GM19467 (cell line): ENCODE data around the gene SGCA.

Source experiments
- ATAC-seq: cut with Tn5 transposase; IDR thresholded peaks from one replicate; pipeline ENCODE4 v1.9.1; 2021; ENCODE audit warnings: mild to moderate bottlenecking, moderate library complexity; ENCODE audit not compliant: unreplicated experiment

Gene SGCA

DNA sequence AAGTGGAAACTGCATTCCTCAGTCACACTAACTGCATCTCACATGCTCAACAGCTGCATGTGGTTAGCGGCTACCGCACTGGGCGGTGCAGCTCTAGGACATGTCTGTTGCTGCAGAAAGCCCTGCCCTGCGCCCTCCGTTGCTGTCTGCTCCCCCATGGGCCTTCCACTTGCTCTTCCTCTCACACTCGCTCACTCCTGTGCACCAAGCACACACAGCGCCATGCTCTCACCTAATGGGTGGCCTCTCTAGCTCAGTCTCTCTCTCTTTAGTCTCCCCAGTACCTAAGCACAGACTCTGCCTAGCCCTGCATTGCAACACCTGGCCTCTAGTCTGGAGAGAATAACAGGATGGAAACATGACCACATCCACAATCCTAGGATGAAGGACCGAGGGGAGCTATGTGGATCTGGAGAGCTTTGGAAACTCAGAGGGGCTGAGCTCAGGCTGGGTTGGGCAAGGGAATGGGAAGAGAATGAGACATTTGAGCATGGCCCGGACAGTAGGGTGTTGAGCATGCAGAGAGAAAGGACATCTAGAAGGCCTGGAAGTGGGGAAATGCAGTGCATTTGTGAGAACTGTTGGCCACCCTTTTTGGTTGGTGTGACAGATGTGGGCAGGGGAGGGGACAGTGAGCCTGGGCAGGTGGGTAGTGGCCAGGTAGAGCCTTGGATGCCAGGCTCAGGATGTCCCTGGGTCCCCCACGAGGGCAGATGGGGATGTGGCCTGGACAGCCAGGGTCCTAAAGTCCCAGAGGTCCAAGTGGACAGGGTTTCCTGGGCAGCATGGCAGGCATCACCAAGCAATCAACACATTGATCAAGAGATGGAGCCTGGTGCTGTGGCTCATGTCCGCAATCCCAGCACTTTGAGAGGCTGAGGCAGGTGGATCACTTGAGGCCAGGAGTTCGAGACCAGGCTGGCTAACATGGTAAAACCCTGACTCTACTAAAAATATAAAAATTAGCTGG lies 16.1 kb downstream of the SGCA start:
- no peak for ATAC-seq

DNA sequence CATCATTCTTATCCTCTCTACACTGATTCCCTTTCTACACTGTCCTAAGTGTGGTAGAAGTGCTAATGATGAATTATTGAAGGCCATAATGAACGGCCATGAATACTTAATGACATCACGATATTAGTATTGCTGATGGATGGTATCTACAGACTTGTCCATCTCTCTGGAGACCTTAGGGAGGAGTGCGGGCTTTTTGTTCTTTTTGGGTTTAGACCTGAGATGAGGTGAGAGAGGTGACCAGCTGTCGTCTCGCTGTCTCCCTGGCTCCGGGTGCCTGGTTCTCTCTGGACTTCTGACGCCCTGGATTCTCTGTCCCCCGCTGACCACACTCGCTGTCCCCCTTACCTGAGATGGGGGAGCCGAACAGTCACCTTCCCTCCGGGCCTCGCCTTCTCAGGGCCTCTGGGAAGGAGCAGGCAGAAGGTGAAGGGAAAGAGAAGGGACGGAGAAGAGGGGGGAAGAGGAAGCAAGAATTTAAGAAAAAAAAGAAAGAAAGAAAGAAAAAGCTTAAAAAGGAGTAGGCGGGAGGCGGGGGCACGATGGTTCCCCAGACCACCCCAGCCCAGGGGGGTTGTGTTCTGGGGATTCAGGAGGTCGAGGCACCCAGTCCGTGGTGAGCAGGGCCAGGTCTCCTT lies 17.1 kb downstream of the SGCA start:
- no peak for ATAC-seq

DNA sequence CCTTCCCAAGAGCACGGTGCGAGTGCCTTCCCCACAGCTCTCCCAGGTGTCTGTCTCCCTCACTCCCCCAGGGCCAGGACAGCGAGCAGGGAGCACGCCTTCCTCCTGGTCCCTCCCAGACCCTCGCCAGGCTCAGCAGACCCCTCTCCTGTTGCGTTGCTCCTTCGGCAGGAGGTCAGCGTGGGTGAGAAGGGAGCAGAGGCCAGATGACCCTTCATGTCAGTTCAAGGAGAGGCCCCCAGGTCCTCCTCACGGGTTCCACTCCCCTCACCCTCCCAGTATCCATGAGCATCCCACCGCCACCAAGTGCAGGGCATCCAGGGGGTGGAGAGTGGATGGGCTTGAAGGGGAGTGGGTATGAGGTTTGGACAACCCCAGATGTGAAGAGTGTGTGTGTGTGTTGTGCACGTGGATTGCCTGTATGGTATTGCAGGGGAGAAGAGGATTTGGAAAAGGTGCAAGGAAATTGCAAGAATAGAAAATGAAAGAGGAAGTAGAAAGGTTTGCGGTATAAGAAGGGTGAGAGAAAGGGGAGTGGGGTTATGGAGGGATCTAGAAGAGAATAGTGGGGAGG lies 17.7 kb downstream of the SGCA start:
- ATAC-seq: no peak

DNA sequence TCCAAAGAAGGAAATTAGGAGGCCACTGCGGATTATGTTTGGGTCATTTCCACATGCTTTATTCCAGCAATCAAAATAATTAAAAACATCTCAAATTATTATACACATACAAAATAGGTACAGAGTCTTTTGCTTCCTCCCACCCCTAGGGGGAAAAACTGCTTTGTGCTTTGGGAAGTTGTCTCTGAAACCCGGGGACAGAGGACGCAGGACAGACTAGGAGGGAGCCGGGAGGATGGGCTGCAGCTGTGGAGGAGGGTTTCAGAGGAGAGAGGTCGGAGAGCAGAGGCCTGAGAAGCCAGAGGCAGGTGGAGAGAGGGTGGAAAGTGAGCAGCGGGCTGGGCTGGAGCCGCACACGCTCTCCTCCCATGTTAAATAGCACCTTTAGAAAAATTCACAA lies 18.3 kb downstream of the SGCA start:
- ATAC-seq: no peak

DNA sequence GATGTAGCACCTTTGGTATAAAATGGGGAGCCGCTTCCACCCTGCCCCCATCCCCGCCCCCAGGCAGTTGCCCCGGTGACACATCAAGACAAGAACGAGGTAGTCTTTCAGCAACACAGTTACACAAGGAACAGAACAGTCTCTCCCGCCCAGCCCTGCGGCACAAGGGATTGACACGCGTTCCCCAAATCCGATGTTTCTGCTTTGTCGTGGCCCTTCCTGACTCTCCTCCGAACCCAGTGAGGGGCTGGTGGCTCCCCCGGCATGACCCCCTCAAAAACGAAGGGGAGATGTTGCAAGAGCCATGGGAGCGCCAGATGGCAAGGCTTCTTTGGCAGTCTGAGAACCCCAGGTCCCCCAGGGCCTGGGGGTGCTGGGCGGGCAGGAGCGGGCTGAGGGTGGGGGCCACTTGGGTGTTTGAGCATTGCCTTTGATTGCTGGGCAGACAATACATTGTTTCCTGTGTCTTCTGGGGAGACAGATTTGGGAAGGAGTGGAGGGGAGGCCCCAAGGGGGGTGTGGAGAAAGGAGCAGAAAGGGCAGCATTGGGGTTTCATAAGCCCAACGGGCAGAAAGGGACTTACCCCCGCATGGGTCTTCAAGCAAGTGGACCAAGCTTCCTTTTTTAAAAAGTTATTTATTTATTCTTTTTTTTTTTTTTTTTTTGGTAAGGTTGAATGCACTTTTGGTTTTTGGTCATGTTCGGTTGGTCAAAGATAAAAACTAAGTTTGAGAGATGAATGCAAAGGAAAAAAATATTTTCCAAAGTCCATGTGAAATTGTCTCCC lies 19.0 kb downstream of the SGCA start:
- ATAC-seq: no peak

DNA sequence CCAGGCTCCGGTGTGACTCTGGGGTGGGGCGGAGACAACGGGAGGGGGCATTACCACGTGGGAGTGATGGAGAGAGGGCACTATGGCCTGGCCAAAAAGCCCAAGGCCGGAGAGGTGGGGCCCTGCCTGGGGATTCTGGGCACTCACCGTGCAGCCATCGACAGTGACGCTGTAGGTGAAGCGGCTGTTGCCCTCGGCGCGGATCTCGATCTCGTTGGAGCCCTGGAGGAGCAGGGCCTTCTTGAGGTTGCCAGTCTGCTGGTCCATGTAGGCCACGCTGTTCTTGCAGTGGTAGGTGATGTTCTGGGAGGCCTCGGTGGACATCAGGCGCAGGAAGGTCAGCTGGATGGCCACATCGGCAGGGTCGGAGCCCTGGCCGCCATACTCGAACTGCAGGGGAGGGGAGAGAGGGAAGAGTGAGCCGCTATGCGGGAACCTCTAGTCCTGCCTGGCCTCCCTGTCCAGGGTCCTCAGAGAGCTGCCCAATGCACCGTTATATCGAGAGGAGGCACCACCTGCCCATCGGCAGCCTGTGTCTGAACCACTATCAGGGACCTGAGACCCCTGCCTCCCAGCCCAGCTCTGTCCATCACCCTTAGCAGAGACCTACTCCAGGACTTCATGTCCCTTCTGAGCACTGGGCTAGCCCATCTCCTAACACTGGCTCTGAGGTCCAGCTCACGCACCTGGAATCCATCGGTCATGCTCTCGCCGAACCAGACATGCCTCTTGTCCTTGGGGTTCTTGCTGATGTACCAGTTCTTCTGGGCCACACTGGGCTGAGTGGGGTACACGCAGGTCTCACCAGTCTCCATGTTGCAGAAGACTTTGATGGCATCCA lies 20.0 kb downstream of the SGCA start:
- no peak for ATAC-seq

DNA sequence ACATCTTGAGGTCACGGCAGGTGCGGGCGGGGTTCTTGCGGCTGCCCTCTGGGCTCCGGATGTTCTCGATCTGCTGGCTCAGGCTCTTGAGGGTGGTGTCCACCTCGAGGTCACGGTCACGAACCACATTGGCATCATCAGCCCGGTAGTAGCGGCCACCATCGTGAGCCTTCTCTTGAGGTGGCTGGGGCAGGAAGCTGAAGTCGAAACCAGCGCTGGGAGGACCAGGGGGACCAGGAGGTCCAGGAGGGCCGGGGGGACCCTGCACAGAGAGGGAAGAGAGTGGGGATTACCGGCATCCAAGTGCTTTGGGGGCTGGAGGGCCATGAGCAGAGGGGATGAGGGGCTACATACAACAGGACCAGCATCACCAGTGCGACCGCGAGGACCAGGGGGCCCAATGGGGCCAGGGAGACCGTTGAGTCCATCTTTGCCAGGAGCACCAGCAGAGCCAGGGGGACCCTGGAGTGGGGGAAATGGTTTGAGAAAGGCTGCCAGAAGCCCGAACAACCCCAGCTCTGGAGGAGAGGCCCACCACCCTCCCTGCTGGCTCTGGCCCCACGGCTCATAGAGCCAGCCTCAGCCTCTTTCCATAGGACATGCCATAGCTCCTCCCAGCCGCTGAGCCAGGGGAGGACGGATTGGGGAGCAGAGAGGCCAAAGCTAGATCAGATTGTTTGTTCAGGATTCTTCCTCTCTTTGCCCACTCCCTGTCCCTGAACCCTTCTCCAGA lies 21.0 kb downstream of the SGCA start:
- ATAC-seq: no peak

DNA sequence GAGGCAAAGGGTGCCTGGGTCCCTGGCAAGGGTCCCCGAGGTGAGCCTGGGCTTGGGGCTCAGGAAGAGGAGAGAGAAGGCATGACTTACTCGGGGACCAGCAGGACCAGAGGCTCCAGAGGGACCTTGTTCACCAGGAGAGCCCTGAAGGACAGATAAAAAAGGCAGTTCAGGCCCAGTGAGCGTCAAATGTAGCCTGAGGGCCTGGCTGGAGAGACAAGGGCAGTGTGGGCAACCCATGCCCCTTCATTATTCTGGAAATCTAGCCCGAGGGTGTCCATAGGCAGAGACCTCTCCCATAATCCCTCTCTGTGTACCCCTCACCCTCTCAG lies 21.6 kb downstream of the SGCA start:
- ATAC-seq: no peak

DNA sequence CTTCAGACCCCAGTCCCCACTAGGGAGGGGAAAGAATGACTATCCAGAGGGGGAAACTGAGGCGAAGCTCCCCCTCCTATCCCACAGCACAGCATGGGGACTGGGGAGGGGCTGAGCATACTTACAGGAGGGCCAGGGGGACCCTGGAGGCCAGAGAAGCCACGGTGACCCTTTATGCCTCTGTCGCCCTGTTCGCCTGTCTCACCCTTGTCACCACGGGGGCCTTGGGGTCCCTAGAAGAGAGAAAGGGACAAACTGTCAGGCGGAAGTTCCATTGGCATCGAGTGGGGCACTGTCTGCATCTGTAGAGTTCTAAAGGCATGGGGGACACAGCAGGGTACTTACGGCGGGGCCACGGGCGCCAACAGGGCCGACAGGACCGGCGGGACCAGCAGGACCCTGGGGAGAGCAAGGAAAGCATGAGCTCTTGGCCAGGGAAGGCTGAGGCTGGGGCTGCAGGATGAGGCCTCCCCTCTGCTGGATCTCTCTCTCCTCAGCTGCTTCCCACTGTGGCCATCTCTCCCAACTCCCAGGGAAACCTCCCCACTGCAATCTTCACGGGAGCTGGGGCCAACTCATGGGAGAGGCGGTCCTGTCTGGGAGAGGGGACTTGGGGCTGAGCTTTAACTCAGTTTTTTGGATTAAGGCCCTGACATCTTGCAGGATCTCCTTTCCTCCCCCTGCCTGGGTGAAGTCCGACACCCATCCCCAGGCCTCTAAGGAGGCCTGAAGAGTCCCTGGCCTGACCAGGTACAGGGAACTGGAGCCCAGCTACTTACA lies 22.1 kb downstream of the SGCA start:
- ATAC-seq: no peak

DNA sequence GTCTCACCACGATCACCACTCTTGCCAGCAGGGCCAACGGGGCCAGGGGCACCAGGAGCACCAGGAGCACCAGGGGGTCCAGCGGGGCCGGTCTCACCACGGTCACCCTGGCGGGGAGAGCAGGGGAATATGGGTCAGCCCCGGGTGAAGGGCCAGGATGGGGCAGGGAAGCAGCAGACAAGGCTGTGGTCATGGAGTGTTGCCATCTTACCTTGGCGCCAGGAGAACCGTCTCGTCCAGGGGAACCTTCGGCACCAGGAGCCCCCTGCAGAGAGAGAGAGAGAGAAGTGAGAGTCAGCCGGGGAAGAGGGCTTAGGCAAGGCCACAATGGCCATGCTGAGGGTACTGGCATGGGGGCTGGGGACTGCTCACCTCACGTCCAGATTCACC lies 22.7 kb downstream of the SGCA start:
- no peak for ATAC-seq

DNA sequence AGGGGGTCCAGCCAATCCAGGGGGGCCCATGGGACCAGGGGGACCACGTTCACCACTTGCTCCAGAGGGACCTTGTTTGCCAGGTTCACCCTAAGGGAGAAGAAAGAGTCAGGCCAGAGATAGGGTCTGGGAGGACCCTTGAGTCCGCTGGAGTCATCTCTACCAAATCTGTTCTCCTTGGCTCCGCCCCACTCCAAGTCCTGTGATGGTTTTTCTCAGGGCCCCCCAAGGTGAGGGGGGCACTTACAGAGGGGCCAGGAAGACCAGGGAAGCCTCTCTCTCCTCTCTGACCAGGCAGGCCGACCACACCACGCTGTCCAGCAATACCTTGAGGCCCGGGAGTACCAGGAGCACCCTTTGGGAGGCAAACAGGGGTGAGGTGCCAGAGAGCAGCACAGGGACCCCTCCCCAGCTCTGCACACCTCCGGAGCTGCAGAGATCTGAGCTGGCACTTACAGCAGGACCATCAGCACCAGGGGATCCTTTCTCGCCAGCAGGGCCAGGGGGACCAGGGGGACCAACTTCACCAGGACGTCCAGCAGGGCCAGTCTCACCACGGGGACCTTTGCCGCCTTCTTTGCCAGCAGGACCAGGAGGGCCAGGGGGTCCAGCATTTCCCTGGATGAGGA lies 23.2 kb downstream of the SGCA start:
- ATAC-seq: no peak

DNA sequence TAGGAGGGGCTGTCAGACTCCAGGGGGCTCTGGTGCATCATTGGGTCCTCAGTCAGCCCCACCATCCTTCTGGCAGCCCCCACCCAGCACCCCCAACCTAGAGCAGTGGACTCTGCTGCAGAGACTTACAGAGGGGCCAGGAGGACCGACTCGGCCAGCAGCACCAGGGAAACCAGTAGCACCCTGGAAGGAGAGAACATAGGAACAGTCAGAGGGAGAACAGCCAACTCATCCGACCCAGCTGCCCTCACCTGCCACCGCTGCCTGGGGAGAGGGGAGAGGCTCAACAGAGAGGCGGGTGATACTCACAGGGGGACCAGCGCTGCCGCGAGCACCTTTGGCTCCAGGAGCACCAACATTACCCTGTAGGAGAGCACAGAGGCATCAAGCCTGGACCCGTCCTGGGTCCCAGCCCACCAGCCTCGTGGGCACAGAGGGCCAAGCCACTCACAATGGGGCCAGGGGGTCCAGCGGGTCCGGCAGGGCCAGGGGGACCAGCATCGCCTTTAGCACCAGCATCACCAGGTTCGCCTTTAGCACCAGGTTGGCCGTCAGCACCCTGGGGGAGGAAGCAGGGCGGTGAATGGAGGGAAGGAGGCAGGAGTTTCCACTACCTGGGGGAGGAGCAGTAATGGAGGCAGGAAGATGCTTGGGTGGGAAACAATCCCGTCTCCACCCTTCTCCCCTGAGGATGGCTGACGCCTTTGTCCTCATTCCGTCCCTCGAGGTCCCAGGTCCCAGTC lies 23.9 kb downstream of the SGCA start:
- no peak for ATAC-seq

DNA sequence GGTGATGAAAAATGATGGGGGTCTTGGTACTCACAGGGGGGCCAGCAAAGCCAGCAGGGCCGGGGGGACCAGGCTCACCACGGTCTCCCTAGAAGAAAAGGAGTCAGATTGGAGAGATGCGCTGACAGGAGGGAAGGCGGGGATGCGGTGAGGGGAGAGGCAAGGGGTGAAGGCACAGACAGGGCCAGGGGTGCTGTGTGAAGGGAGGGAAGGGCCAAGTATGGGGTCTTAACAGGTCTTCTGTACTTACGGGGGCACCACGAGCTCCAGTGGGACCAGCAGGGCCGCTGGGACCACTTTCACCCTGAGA lies 24.4 kb downstream of the SGCA start:
- ATAC-seq: no peak

DNA sequence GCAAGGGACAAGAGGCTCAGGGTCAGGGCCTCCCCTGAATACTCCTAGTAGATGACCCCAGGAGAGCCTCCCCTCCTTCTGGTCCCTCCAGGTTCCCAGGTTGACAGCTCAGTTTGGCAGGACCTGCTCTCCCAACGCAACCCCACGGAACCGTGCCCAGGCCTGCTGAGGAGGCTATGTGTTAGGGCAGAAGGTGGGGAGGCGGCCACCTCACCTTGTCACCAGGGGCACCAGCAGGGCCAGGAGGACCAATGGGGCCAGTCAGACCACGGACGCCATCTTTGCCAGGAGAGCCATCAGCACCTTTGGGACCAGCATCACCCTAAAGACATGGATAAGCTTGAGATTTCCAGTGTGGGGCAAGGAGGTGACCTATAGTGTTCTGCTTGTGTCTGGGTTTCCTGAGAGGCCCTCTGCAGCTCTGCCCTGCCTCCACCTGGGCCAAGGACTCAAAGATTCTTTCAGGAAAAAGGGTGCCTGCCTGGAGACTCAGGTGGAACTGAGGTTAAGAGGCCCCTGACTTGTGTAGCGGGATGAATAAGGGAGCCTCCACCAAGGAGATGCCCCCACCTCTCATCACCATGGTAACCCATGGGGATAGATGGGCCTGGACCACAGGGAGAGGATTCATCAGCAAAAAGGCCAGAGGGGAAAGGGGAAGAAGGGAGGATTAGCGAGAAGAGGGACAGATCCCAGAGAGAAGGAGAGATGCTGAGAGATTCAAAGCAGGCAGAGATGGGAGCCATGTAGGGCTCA lies 25.0 kb downstream of the SGCA start:
- ATAC-seq: no peak

DNA sequence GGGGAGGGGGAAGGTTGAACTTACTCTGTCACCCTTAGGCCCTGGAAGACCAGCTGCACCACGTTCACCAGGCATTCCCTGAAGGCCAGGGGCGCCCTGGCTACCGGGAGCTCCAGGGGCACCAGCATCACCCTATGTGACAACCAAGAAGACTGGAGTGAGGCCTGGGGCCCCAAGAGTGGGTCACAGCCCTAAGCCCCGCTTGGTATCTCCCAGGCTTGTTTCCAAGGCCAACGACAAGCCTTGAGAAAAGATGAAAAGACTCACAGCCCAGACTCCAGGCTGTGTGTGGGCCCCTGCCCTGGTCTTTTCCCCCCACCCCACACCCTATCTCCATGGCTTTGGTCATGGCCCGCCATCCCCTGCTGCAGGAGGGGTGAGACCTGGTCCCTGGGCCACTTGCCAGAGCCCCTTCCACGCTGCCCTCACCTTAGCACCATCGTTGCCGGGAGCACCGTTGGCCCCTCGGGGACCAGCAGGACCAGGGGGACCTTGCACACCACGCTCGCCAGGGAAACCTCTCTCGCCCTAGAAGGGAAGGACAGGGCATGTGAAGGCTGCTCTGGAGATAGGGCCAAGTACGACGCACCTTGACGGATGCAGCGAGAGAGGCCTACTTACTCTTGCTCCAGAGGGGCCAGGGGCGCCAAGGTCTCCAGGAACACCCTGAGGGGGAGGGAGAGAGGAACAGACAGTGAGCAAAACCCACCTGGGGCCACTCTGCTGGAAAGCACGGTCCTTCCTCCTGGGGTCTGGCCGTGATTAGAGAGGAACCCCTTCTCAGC lies 25.7 kb downstream of the SGCA start:
- no peak for ATAC-seq

DNA sequence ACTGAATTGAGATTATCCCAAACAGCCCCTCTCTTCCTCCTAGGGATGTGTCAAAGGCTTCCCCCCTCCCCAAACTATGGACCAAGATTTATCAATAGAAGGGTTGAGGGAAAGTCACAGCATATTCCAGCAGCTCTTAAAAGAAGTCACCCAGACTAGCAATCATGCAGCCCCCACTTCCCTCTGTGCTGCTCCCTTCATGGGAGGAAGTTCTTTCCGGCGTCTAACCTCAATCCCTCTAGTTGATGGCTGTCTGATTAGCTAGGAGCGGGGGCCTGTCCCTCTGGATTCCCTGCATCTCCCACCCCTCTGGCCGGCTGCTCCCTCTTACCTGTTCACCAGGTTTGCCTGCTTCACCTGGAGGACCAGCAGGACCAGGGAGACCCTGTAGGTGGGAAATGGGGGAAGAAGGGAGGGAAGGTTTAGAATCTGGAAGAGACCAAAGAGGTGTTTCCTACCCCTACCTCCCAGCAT lies 26.4 kb downstream of the SGCA start:
- ATAC-seq: no peak
